NT2/D1 (cell line): ENCODE data around the gene ASCL2.

Source experiments
- YY1 ChIP-seq: IDR thresholded peaks from 2 replicates; pipeline ENCODE4 v1.6.1; 2011; ENCODE audit not compliant: insufficient read length, insufficient read depth
- ZNF274 ChIP-seq: IDR thresholded peaks from 2 replicates; pipeline ENCODE4 v1.6.1; 2011; ENCODE audit warnings: mild to moderate bottlenecking, low read depth, low read length

GRCh38 chr11:2256951-2257700, 13.3 kb downstream of the ASCL2 start:
- TF ChIP-seq ZNF274 (no peak), YY1 (no peak)
